Calu3 (cell line): ENCODE data around the gene NLRP13. TPM values are rescaled to one million over a fixed set of nuclear protein-coding genes. Genes with fewer than 3 reads are reported as not detected.

ENCODE experiments used
- BruUV-seq: library from RNA; stranded (reverse); fragments of 400-500 nt; replicated peaks from 2 replicates; lab custom pipeline; 2021; lab: Mats Ljungman, UMichigan
- CTCF ChIA-PET: fragments of 300-600 bp; sonication (Branson Sonifier 250); formaldehyde crosslinking; loops from one replicate; lab custom pipeline; 2022; ENCODE audit warnings: antibody characterized with exemption; lab: Charles Lee
- DNase-seq: peaks from one replicate; pipeline ENCODE4 v3.0.0; 2022
- H3K27ac Mint-ChIP-seq: one replicate; pipeline ENCODE4 v1.8.0; 2022; ENCODE audit warnings: mixed read lengths; ENCODE audit not compliant: unreplicated experiment
- H3K27me3 Mint-ChIP-seq: one replicate; pipeline ENCODE4 v1.8.0; 2022; ENCODE audit warnings: mixed read lengths; ENCODE audit not compliant: unreplicated experiment
- H3K36me3 Mint-ChIP-seq: one replicate; pipeline ENCODE4 v1.8.0; 2022; ENCODE audit warnings: mild to moderate bottlenecking, moderate library complexity, mixed read lengths; ENCODE audit not compliant: insufficient read depth, unreplicated experiment
- H3K4me1 Mint-ChIP-seq: one replicate; pipeline ENCODE4 v1.8.0; 2022; ENCODE audit warnings: mild to moderate bottlenecking, low read depth, mixed read lengths; ENCODE audit not compliant: unreplicated experiment
- H3K4me3 Mint-ChIP-seq: one replicate; pipeline ENCODE4 v1.8.0; 2022; ENCODE audit warnings: mild to moderate bottlenecking, low read depth, moderate library complexity, mixed read lengths; ENCODE audit not compliant: unreplicated experiment
- H3K9me3 Mint-ChIP-seq: one replicate; pipeline ENCODE4 v1.8.0; 2022; ENCODE audit warnings: low read depth, mixed read lengths; ENCODE audit not compliant: unreplicated experiment
- intact Hi-C: fragments of 100-400 bp; cut with micrococcal nuclease; formaldehyde crosslinking; loops from one replicate; pipeline ENCODE4 v1.10.0; 2022; ENCODE audit not compliant: unreplicated experiment
- total RNA-seq: library from RNA; stranded (reverse); gene quantifications from 2 replicates; pipeline ENCODE4 v1.2.3, GENCODE V29; 2022
- TF ChIP-seq, protein P1 (sequence below): fragments of 200-600 bp; IDR thresholded peaks from one replicate; pipeline ENCODE4 v1.8.0; 2022; ENCODE audit warnings: antibody characterized with exemption; ENCODE audit not compliant: unreplicated experiment

The NLRP13 gene
- total RNA-seq, 1 experiment from 2014 or later = not detected

DNA sequence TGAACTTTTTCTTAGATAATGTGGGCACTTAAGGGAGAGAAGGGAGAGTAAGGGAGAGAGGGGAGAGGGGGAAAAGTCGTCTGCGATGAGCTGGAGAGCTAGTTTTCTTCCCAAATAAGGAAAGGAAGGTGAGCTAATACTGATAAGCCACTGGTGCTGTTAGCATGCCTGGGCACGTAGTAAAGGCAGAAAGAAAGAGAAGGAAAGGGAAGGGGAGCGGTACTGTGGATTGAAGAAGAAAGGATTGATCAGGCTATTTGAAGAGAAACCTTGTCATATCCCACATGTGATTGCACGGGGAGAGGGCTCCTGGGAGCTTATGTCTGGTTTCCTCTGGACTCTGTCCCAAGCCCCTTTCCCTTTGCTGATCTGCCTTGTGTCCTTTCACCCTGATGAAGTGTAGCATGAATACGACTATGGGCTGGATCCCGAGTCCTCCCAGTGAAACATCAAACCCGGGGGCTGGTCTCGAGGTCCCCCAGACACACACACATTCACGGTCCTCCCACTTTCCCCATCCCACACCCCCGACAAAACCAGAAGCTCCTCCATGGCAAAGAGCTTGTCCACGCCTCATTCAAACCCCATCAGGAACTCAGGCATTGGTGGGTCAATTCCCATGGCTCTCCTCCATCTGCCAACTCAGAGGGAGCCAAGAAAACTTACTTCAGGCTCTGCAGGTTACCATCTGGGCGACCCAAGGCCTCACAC, 30.6 kb downstream of the NLRP13 start:
- no peaks in the 10 kb centered on the region for H3K4me1 Mint-ChIP-seq
- H3K4me3 Mint-ChIP-seq = no peak overlapping the region
- no peak overlapping the region for H3K27ac Mint-ChIP-seq
- peaks cover 15% of the 10 kb centered on the region for H3K9me3 Mint-ChIP-seq
- no peaks in the 10 kb centered on the region for H3K27me3 Mint-ChIP-seq
- DNase-seq = no peak
- CTCF ChIA-PET = interaction anchor here (0.5 kb wide), 1 partner anchor 162 kb away, joined by 5 read pairs; no protein-coding TSS in a partner anchor
- intact Hi-C loops = no loop called here
- no peaks in the 10 kb centered on the region for H3K36me3 Mint-ChIP-seq
- no TSS peak for BruUV-seq
- TF ChIP-seq, protein P1, sequence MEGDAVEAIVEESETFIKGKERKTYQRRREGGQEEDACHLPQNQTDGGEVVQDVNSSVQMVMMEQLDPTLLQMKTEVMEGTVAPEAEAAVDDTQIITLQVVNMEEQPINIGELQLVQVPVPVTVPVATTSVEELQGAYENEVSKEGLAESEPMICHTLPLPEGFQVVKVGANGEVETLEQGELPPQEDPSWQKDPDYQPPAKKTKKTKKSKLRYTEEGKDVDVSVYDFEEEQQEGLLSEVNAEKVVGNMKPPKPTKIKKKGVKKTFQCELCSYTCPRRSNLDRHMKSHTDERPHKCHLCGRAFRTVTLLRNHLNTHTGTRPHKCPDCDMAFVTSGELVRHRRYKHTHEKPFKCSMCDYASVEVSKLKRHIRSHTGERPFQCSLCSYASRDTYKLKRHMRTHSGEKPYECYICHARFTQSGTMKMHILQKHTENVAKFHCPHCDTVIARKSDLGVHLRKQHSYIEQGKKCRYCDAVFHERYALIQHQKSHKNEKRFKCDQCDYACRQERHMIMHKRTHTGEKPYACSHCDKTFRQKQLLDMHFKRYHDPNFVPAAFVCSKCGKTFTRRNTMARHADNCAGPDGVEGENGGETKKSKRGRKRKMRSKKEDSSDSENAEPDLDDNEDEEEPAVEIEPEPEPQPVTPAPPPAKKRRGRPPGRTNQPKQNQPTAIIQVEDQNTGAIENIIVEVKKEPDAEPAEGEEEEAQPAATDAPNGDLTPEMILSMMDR = no peak

DNA sequence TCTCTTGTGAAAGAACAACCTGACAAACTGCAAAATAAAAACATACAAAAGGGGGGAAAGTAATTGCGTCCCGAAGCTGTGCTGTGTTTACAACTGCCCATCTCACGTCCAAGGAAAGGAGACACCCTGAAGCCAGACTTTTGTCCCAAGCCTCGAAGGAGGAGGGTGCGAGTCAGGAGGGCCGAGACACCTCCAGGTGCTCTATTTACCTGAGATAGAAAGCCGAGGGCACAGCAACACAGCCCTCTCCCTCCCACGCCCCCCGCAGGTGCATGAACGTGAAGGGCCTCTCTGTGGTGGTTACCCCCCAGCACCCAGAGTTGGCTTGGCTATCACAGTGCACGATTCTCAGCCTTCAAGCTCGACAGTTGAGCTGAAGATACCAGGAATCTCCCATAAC, 33.2 kb downstream of the NLRP13 start:
- intact Hi-C loops = no loop called here
- peaks cover 5% of the 10 kb centered on the region for H3K36me3 Mint-ChIP-seq
- peaks cover 9% of the 10 kb centered on the region for H3K9me3 Mint-ChIP-seq
- H3K4me1 Mint-ChIP-seq = no peaks in the 10 kb centered on the region
- CTCF ChIA-PET = no interaction called here
- no peaks in the 10 kb centered on the region for H3K27me3 Mint-ChIP-seq
- BruUV-seq = no TSS peak
- TF ChIP-seq, protein P1 = no peak
- no peak for DNase-seq
- no peak overlapping the region for H3K27ac Mint-ChIP-seq
- no peak overlapping the region for H3K4me3 Mint-ChIP-seq

DNA sequence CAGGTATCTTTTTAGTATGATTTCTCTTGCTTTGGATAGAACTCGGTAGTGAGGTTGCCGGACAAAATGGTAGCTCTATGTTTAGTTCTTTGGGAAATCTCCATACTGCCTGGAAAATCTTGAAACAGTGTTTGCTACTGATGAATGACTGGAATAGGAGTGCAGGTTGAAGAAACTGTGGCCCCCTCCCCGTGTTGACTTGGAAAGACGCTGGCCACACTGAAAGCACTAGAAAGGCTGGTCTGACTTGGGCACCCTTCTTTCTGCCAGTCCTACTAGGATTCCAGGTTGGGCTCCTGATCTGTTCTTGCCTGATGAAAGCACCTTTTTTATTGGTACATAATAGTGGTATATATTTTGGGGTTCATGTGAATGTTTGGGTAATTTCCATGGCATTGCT, 49.5 kb downstream of the NLRP13 start:
- no peak overlapping the region for H3K27ac Mint-ChIP-seq
- no peak overlapping the region for H3K4me3 Mint-ChIP-seq
- H3K4me1 Mint-ChIP-seq = no peaks in the 10 kb centered on the region
- TF ChIP-seq, protein P1 = no peak
- BruUV-seq = no TSS peak
- intact Hi-C loops = no loop called here
- H3K27me3 Mint-ChIP-seq = no peaks in the 10 kb centered on the region
- no peaks in the 10 kb centered on the region for H3K36me3 Mint-ChIP-seq
- CTCF ChIA-PET = no interaction called here
- peaks cover 6% of the 10 kb centered on the region for H3K9me3 Mint-ChIP-seq
- no peak for DNase-seq

DNA sequence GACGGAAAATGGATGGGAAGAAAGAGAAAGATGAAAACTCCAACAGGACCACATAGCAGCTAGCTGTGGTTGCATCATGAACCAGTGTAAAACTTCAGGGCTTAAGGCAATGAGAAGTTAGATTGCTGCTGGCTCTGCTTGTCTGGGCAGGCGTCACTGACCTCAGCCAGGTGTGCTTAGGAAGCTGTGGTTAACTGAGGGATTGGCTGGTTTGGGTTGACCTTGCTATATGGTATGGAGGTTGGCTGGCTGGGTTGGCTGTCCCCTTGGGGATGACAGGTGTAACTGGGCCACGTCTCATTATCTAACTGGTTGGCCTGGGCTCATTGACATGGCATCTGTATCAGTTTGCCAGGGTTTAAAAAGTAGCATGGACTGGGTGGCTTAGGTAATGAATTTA, 54.9 kb downstream of the NLRP13 start:
- TF ChIP-seq, protein P1 = no peak
- CTCF ChIA-PET = no interaction called here
- Mint-ChIP-seq H3K36me3 (no peaks in the 10 kb centered on the region), H3K4me3 (no peak overlapping the region), H3K27me3 (no peaks in the 10 kb centered on the region), H3K4me1 (no peaks in the 10 kb centered on the region), H3K9me3 (peaks cover 10% of the 10 kb centered on the region), H3K27ac (no peak overlapping the region)
- BruUV-seq = no TSS peak
- DNase-seq = no peak
- intact Hi-C loops = no loop called here
